Measurements from ENCODE around the gene NSFL1C. TPM values are rescaled to one million over a fixed set of nuclear protein-coding genes. Genes with fewer than 3 reads are reported as not detected.

The NSFL1C gene
- total and polyA plus RNA-seq, 2 of the 4 experiments (the other 2 are of a cell fraction): 33.0 to 40.3 TPM

DNA sequence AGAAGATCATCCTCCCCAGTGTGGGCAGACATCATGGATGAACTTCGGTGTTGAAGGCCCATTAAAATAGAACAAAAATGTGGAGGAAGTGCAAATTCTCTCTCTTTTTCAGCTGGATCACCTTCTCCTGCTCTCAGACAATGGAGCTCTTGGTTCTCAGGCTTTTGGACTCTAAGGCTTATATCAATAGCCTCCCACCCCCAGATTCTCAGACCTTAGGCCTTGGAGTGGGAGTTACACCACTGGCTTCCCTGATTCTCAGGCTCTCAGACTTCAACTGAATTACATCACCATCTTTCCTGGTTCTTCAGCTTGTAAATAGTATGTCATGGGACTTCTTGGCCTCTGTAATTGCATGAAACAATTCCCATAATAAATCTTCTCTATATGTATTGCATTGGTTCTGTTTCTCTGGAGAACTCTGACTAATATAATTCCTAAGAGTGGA lies 36.6 kb downstream of the NSFL1C start:
- intact Hi-C loops (cut with micrococcal nuclease): loop anchor here (5.0 kb wide), 1 partner anchor 33 kb away; no protein-coding TSS in a partner anchor
- peaks cover 7% of the 10 kb centered on the region for H3K4me1 ChIP-seq (ENCODE audit: control insufficient read depth, insufficient read depth, low read length)
- no peaks in the 10 kb centered on the region for H3K9me3 ChIP-seq (ENCODE audit: control insufficient read depth, insufficient read depth, low read length)
- no peak overlapping the region for H3K9ac ChIP-seq (ENCODE audit: low read depth, low read length)
- H3K4me2 ChIP-seq (ENCODE audit: low read depth, low read length): no peak overlapping the region
- H2AK5ac ChIP-seq (ENCODE audit: low read depth, low read length): no peak overlapping the region
- no peak overlapping the region for H3K23ac ChIP-seq (ENCODE audit: low read depth, low read length)
- H2AK9ac ChIP-seq (replicated peaks; ENCODE audit: low read depth, low read length, poor library complexity): no peak overlapping the region
- in situ Hi-C loops (cut with MboI; ENCODE audit: low sequenced_read_pairs): no loop called here
- no peak overlapping the region for H2BK15ac ChIP-seq (ENCODE audit: low read depth, low read length)
- no peak overlapping the region for H2BK5ac ChIP-seq (ENCODE audit: low read depth, low read length, poor library complexity, severe bottlenecking)
- H3K36me3 ChIP-seq (ENCODE audit: control insufficient read depth, insufficient read depth, low read length): no peaks in the 10 kb centered on the region
- no peak overlapping the region for H4K91ac ChIP-seq (ENCODE audit: insufficient read depth, low read depth, low read length)
- dilution Hi-C loops (cut with HindIII; ENCODE audit: low sequenced_read_pairs, unreplicated experiment): no loop called here
- no peak overlapping the region for H2BK120ac ChIP-seq (ENCODE audit: low read depth, low read length)
- BruUV-seq (replicated peaks): no TSS peak
- no CpG with 5 or more reads among the region's 1 CpG for WGBS, 2 experiments (ENCODE audit: extremely low coverage in 2 of 2, insufficient read length in 1 of 2)
- no peaks in the 10 kb centered on the region for H3K79me1 ChIP-seq (ENCODE audit: low read depth in 1 of 2, low read length in 2 of 2)
- H3K9me1 ChIP-seq (ENCODE audit: insufficient read depth, low read length): peaks cover 6% of the 10 kb centered on the region; the same call in 1 of the 2 replicates
- CTCF ChIA-PET: no interaction called here
- H3K14ac ChIP-seq (replicated peaks; ENCODE audit: low read depth, low read length): no peak overlapping the region
- no peak overlapping the region for H3K4ac ChIP-seq (ENCODE audit: low read depth, low read length)
- no peak overlapping the region for H3K56ac ChIP-seq (ENCODE audit: extremely low read depth, insufficient read depth, low read length)
- peak; percentile 48 for ATAC-seq (ENCODE audit: low read depth)
- POLR2A ChIA-PET (ENCODE audit: unreplicated experiment): no interaction called here
- 0 out of 2 replicates have a peak overlapping the region, but pooled peaks have one; percentile 6 for H3K18ac ChIP-seq (ENCODE audit: low read depth, low read length)
- no peak overlapping the region for H2AFZ ChIP-seq (replicated peaks; ENCODE audit: low read length, poor library complexity)
- peak; percentile 43; the same call in 1 of the 2 replicates for TF ChIP-seq CEBPB (IDR thresholded peaks at IDR 0.05; ENCODE audit: low read depth, low read length)
- TF ChIP-seq CHD1 (IDR thresholded peaks at IDR 0.05; ENCODE audit: low read depth, low read length): no peak
- no peak overlapping the region for H2BK20ac ChIP-seq (ENCODE audit: low read depth, low read length)
- no peak overlapping the region for H3K27ac ChIP-seq (ENCODE audit: insufficient read depth, low read length)
- DNase-seq: peak; percentile 90
- no peaks in the 10 kb centered on the region for H3K27me3 ChIP-seq (ENCODE audit: control insufficient read depth, insufficient read depth, low read length)
- H3K4me3 ChIP-seq (ENCODE audit: insufficient read depth, low read depth, low read length): no peak overlapping the region
- no peaks in the 10 kb centered on the region for H4K20me1 ChIP-seq (ENCODE audit: insufficient read depth, low read length)
- H4K8ac ChIP-seq (ENCODE audit: low read depth in 2 of 2, low read length in 2 of 2): no peak overlapping the region
- no peak overlapping the region; the same call in 1 of the 2 replicates for H4K5ac ChIP-seq (ENCODE audit: low read depth, low read length)
